BLaER1 (cell line): Measurements from ENCODE around the gene MPZL1.

Source experiments
- H3K27ac ChIP-seq: shearing (Covaris generic); formaldehyde crosslinking; 2 replicates; pipeline ENCODE4 v1.8.1; 2022
- H3K27me3 ChIP-seq: shearing (Covaris generic); formaldehyde crosslinking; 2 replicates; pipeline ENCODE4 v1.8.1; 2022
- H3K36me3 ChIP-seq: shearing (Covaris generic); formaldehyde crosslinking; 2 replicates; pipeline ENCODE4 v1.8.1; 2022
- H3K4me1 ChIP-seq: shearing (Covaris generic); formaldehyde crosslinking; 2 replicates; pipeline ENCODE4 v1.8.1; 2022
- H3K4me2 ChIP-seq: shearing (Covaris generic); formaldehyde crosslinking; 2 replicates; pipeline ENCODE4 v1.8.1; 2022
- H3K4me3 ChIP-seq: shearing (Covaris generic); formaldehyde crosslinking; 2 replicates; pipeline ENCODE4 v1.8.1; 2022
- H3K9ac ChIP-seq: shearing (Covaris generic); formaldehyde crosslinking; 2 replicates; pipeline ENCODE4 v1.8.1; 2022
- H3K9me3 ChIP-seq: shearing (Covaris generic); formaldehyde crosslinking; 2 replicates; pipeline ENCODE4 v1.8.1; 2022
- H4K20me1 ChIP-seq: shearing (Covaris generic); formaldehyde crosslinking; 2 replicates; pipeline ENCODE4 v1.8.1; 2022
- Cebpa-rat ChIP-seq: shearing (Covaris generic); IDR thresholded peaks from 2 replicates; pipeline ENCODE4 v1.8.1; 2022

MPZL1 gene

GRCh38 chr1:167706931-167707877 lies 14.6 kb upstream of the MPZL1 start:
- H3K27ac ChIP-seq = no peak overlapping the region
- no peak overlapping the region for H3K4me2 ChIP-seq
- TF ChIP-seq Cebpa-rat = no peak
- H3K9me3 ChIP-seq = no peaks in the 10 kb centered on the region
- peaks cover 38% of the 10 kb centered on the region for H3K27me3 ChIP-seq
- peaks cover 100% of the 10 kb centered on the region for H4K20me1 ChIP-seq
- peaks cover 51% of the 10 kb centered on the region for H3K36me3 ChIP-seq
- H3K4me1 ChIP-seq = peaks cover 26% of the 10 kb centered on the region
- H3K4me3 ChIP-seq = no peak overlapping the region
- H3K9ac ChIP-seq = no peak overlapping the region

- H3K27me3 ChIP-seq = peaks cover 45% of the 10 kb centered on the region
Observed at GRCh38 chr1:167707942-167708341, 13.8 kb upstream of the MPZL1 start.

GRCh38 chr1:167708940-167709389 lies 12.8 kb upstream of the MPZL1 start:
- Histone ChIP-seq H3K4me1 (peaks cover 34% of the 10 kb centered on the region), H4K20me1 (peaks cover 98% of the 10 kb centered on the region), H3K9me3 (no peaks in the 10 kb centered on the region), H3K4me3 (no peak overlapping the region), H3K36me3 (peaks cover 33% of the 10 kb centered on the region), H3K9ac (no peak overlapping the region), H3K27me3 (peaks cover 51% of the 10 kb centered on the region), H3K4me2 (peak overlapping the region; percentile 46), H3K27ac (no peak overlapping the region)
- TF ChIP-seq Cebpa-rat = no peak

More at GRCh38 chr1:167707942-167708341, 13.8 kb upstream of the MPZL1 start:
- H3K4me2 ChIP-seq = no peak overlapping the region
- peaks cover 29% of the 10 kb centered on the region for H3K4me1 ChIP-seq
- no peaks in the 10 kb centered on the region for H3K9me3 ChIP-seq
- no peak for TF ChIP-seq Cebpa-rat
- H3K36me3 ChIP-seq = peaks cover 44% of the 10 kb centered on the region
- H4K20me1 ChIP-seq = peaks cover 98% of the 10 kb centered on the region
- H3K4me3 ChIP-seq = no peak overlapping the region
- no peak overlapping the region for H3K27ac ChIP-seq
- H3K9ac ChIP-seq = no peak overlapping the region

GRCh38 chr1:167710836-167711235 lies 10.9 kb upstream of the MPZL1 start:
- no peak overlapping the region for H3K27ac ChIP-seq

GRCh38 chr1:167711797-167712196 lies 10.0 kb upstream of the MPZL1 start:
- Histone ChIP-seq H4K20me1 (peaks cover 70% of the 10 kb centered on the region), H3K4me1 (peaks cover 35% of the 10 kb centered on the region), H3K27ac (no peak overlapping the region), H3K27me3 (peaks cover 57% of the 10 kb centered on the region), H3K9me3 (no peaks in the 10 kb centered on the region), H3K4me3 (no peak overlapping the region), H3K4me2 (no peak overlapping the region), H3K9ac (no peak overlapping the region), H3K36me3 (peaks cover 5% of the 10 kb centered on the region; the same call in 1 of the 2 replicates)
- no peak for TF ChIP-seq Cebpa-rat

More at GRCh38 chr1:167710836-167711235, 10.9 kb upstream of the MPZL1 start:
- H3K36me3 ChIP-seq = peaks cover 15% of the 10 kb centered on the region
- H3K27me3 ChIP-seq = peaks cover 57% of the 10 kb centered on the region
- peaks cover 33% of the 10 kb centered on the region for H3K4me1 ChIP-seq
- H3K4me3 ChIP-seq = no peak overlapping the region
- no peak overlapping the region for H3K4me2 ChIP-seq
- no peaks in the 10 kb centered on the region for H3K9me3 ChIP-seq
- no peak overlapping the region for H3K9ac ChIP-seq
- peaks cover 80% of the 10 kb centered on the region for H4K20me1 ChIP-seq
- TF ChIP-seq Cebpa-rat = no peak

- no peak for TF ChIP-seq Cebpa-rat
- H3K27ac ChIP-seq = no peak overlapping the region
Observed at GRCh38 chr1:167713330-167714081, 8.3 kb upstream of the MPZL1 start.

GRCh38 chr1:167714098-167714438 lies 7.7 kb upstream of the MPZL1 start:
- peaks cover 48% of the 10 kb centered on the region for H4K20me1 ChIP-seq
- H3K27me3 ChIP-seq = peaks cover 54% of the 10 kb centered on the region
- H3K4me1 ChIP-seq = peaks cover 37% of the 10 kb centered on the region
- H3K36me3 ChIP-seq = no peaks in the 10 kb centered on the region
- peak overlapping the region; percentile 75 for H3K4me3 ChIP-seq
- H3K9ac ChIP-seq = peak overlapping the region; percentile 78
- peak overlapping the region; percentile 72 for H3K27ac ChIP-seq
- no peak for TF ChIP-seq Cebpa-rat
- no peaks in the 10 kb centered on the region for H3K9me3 ChIP-seq
- peak overlapping the region; percentile 96 for H3K4me2 ChIP-seq

More at GRCh38 chr1:167713330-167714081, 8.3 kb upstream of the MPZL1 start:
- H3K9me3 ChIP-seq = no peaks in the 10 kb centered on the region
- H3K4me1 ChIP-seq = peaks cover 37% of the 10 kb centered on the region
- H3K4me3 ChIP-seq = peak overlapping the region; percentile 75
- peaks cover 54% of the 10 kb centered on the region for H3K27me3 ChIP-seq
- no peaks in the 10 kb centered on the region for H3K36me3 ChIP-seq
- peak overlapping the region; percentile 96 for H3K4me2 ChIP-seq
- H3K9ac ChIP-seq = peak overlapping the region; percentile 78
- H4K20me1 ChIP-seq = peaks cover 53% of the 10 kb centered on the region

GRCh38 chr1:167714439-167715156 lies 7.2 kb upstream of the MPZL1 start:
- H3K4me1 ChIP-seq = peaks cover 39% of the 10 kb centered on the region
- H4K20me1 ChIP-seq = peaks cover 42% of the 10 kb centered on the region
- peak overlapping the region; percentile 72 for H3K27ac ChIP-seq
- H3K4me2 ChIP-seq = peak overlapping the region; percentile 96
- H3K36me3 ChIP-seq = no peaks in the 10 kb centered on the region
- H3K4me3 ChIP-seq = peak overlapping the region; percentile 75
- no peak for TF ChIP-seq Cebpa-rat
- peaks cover 50% of the 10 kb centered on the region for H3K27me3 ChIP-seq
- peak overlapping the region; percentile 78 for H3K9ac ChIP-seq
- H3K9me3 ChIP-seq = no peaks in the 10 kb centered on the region
